Hepatocyte (in vitro differentiated cells): Measurements from ENCODE around the gene TAB3. TPM values are rescaled to one million over a fixed set of nuclear protein-coding genes. Genes with fewer than 3 reads are reported as not detected.

Experiments used
- DNase-seq: peaks from one replicate; pipeline ENCODE4 v3.0.0-alpha.2; 2016; ENCODE audit warnings: low spot score
- H2AFZ ChIP-seq: fragments of 200-600 bp; sonication (generic); 2 replicates; pipeline ENCODE4 v1.6.0; 2016; ENCODE audit warnings: antibody characterized with exemption, mild to moderate bottlenecking
- H3K27ac ChIP-seq: fragments of 200-600 bp; sonication (generic); 2 replicates; pipeline ENCODE4 v1.5.1; 2016; ENCODE audit warnings: mild to moderate bottlenecking
- H3K27me3 ChIP-seq: fragments of 200-600 bp; sonication (generic); 2 replicates; pipeline ENCODE4 v1.6.1; 2016
- H3K36me3 ChIP-seq: fragments of 200-600 bp; sonication (generic); replicated peaks from 2 replicates; pipeline ENCODE4 v1.5.1; 2016; ENCODE audit warnings: low read depth; ENCODE audit not compliant: insufficient read depth
- H3K4me1 ChIP-seq: fragments of 200-600 bp; sonication (generic); 2 replicates; pipeline ENCODE4 v1.5.1; 2016; ENCODE audit warnings: mild to moderate bottlenecking, moderate library complexity; ENCODE audit not compliant: insufficient read depth
- H3K4me2 ChIP-seq: fragments of 200-600 bp; sonication (generic); 2 replicates; pipeline ENCODE4 v1.6.0; 2016
- H3K4me3 ChIP-seq: fragments of 200-600 bp; sonication (generic); 2 replicates; pipeline ENCODE4 v1.5.1; 2016; ENCODE audit warnings: mild to moderate bottlenecking
- H3K79me2 ChIP-seq: fragments of 200-600 bp; sonication (generic); 2 replicates; pipeline ENCODE4 v1.6.0; 2017; ENCODE audit warnings: mild to moderate bottlenecking
- H3K9me2 ChIP-seq: fragments of 200-600 bp; sonication (generic); replicated peaks from 2 replicates; pipeline ENCODE4 v1.6.0; 2017; ENCODE audit warnings: mild to moderate bottlenecking; ENCODE audit not compliant: insufficient read depth
- H3K9me3 ChIP-seq: fragments of 200-600 bp; sonication (generic); 2 replicates; pipeline ENCODE4 v1.5.1; 2016; ENCODE audit warnings: low read depth, mild to moderate bottlenecking
- H4K20me1 ChIP-seq: fragments of 200-600 bp; sonication (generic); 2 replicates; pipeline ENCODE4 v1.6.0; 2016; ENCODE audit warnings: mild to moderate bottlenecking; ENCODE audit not compliant: insufficient read depth, poor library complexity, severe bottlenecking
- EZH2 ChIP-seq: fragments of 200-600 bp; sonication (generic); IDR thresholded peaks from 2 replicates; pipeline ENCODE4 v1.6.1; 2016; ENCODE audit warnings: antibody characterized with exemption, mild to moderate bottlenecking, borderline replicate concordance
- EZH2phosphoT487 ChIP-seq: fragments of 200-600 bp; sonication (generic); IDR thresholded peaks from one replicate; pipeline ENCODE4 v1.6.1; 2018; ENCODE audit warnings: antibody characterized with exemption, mild to moderate bottlenecking, low read depth, moderate library complexity; ENCODE audit not compliant: unreplicated experiment, severe bottlenecking
- WGBS: methylation state at CpG from one replicate; pipeline ENCODE4 v1.1.6; 2016; ENCODE audit warnings: low lambda C conversion rate; ENCODE audit errors: missing lambda C conversion rate; 5-methylcytosine and 5-hydroxymethylcytosine counted together
- polyA plus RNA-seq: library from polyadenylated mRNA; unstranded; fragments of >200 nt; fragmentation: Nextera tagmentation; extraction: Ambion mirVana; gene quantifications from 2 replicates; pipeline ENCODE4 v1.2.1, GENCODE V29; 2016
- total RNA-seq: library from RNA; depleted of rRNA; stranded (reverse); fragments of >200 nt; gene quantifications from 2 replicates; pipeline ENCODE4 v1.2.3, GENCODE V29; 2014
- TF ChIP-seq, protein P1 (sequence below): fragments of 200-600 bp; sonication (generic); IDR thresholded peaks from 2 replicates; pipeline ENCODE4 v1.5.1; 2016; ENCODE audit warnings: antibody characterized with exemption, mild to moderate bottlenecking; ENCODE audit not compliant: poor library complexity

Gene TAB3
- total and polyA plus RNA-seq, 2 experiments from 2014 or later = 18.9 to 79.1 TPM

DNA sequence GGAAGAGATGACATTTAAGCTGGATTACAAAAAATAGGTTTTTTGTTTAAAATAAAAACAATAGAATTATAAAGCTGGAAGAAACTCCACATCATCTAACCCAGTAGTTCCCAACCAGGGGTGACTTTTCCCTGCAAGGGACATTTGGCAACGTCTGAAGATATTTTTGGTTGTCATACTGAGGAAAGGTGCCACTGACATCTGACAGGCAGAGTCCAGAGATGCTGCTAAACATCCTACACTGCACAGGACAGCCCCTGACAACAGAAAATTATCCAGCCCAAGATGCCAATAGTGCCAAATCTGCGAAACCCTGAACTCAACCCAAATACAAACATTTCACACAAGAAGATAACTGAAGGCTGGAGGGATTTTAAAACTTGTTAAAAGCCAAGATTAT, 18.5 kb downstream of the TAB3 start:
- Histone ChIP-seq H3K4me2 (no peak overlapping the region), H3K4me3 (no peak overlapping the region), H3K9me3 (no peaks in the 10 kb centered on the region), H2AFZ (no peak overlapping the region), H4K20me1 (peaks cover 4% of the 10 kb centered on the region), H3K36me3 (no peaks in the 10 kb centered on the region), H3K27me3 (no peaks in the 10 kb centered on the region), H3K9me2 (no peaks in the 10 kb centered on the region), H3K4me1 (no peaks in the 10 kb centered on the region), H3K27ac (no peak overlapping the region), H3K79me2 (peaks cover 40% of the 10 kb centered on the region)
- 49% methylated on average over 2 of the region's 2 CpGs for WGBS
- DNase-seq = no peak
- TF ChIP-seq EZH2 = no peak
- TF ChIP-seq EZH2phosphoT487 = no peak
- TF ChIP-seq, protein P1, sequence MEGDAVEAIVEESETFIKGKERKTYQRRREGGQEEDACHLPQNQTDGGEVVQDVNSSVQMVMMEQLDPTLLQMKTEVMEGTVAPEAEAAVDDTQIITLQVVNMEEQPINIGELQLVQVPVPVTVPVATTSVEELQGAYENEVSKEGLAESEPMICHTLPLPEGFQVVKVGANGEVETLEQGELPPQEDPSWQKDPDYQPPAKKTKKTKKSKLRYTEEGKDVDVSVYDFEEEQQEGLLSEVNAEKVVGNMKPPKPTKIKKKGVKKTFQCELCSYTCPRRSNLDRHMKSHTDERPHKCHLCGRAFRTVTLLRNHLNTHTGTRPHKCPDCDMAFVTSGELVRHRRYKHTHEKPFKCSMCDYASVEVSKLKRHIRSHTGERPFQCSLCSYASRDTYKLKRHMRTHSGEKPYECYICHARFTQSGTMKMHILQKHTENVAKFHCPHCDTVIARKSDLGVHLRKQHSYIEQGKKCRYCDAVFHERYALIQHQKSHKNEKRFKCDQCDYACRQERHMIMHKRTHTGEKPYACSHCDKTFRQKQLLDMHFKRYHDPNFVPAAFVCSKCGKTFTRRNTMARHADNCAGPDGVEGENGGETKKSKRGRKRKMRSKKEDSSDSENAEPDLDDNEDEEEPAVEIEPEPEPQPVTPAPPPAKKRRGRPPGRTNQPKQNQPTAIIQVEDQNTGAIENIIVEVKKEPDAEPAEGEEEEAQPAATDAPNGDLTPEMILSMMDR = no peak

DNA sequence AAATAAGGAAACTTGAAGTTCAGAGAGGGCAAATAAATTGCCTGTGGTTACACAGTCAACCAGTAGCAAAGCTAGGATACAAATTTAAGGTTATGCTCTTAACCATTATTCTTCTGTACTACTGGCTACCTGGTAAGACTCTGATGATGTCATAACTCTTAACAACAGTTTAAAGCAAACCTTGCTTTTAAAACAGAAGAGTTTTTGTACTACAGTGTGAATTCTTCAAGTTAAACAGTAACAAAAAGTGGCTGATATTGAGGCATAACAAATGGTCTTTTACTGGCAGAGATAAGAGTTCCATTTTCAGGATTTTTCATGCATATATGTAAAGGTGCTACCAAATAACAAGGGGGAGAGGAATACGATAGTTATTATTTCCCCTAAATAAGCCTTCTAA, 23.4 kb downstream of the TAB3 start:
- Histone ChIP-seq H4K20me1 (no peaks in the 10 kb centered on the region), H3K4me1 (no peaks in the 10 kb centered on the region), H3K79me2 (no peaks in the 10 kb centered on the region), H2AFZ (no peak overlapping the region), H3K36me3 (no peaks in the 10 kb centered on the region), H3K27ac (peak overlapping the region; percentile 43), H3K4me3 (no peak overlapping the region), H3K27me3 (no peaks in the 10 kb centered on the region), H3K4me2 (no peak overlapping the region), H3K9me2 (no peaks in the 10 kb centered on the region), H3K9me3 (no peaks in the 10 kb centered on the region)
- no peak for DNase-seq
- WGBS = 69% methylated on average over 1 of the region's 1 CpG
- TF ChIP-seq EZH2phosphoT487 = no peak
- TF ChIP-seq, protein P1 = no peak
- no peak for TF ChIP-seq EZH2

DNA sequence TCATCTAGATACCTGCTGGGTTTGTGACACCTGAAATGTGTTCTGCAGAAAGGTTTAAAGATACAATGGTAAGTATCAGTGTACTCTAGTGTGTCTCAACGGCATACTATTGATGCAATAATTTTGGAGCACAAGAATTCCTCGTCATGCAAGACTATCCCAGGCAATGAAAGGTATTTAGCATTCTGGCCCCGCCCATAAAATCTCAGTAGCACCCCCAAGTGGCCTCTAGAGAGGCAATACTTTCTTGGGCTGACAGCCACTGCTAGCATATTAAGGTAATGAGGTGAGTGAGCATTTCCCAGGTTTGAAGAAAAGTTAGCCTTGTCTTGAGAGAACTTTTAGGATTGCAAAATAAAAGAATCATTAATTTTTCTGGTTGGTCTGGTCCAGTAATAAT, 24.0 kb downstream of the TAB3 start:
- Histone ChIP-seq H3K9me3 (no peaks in the 10 kb centered on the region), H3K27me3 (no peaks in the 10 kb centered on the region), H3K4me1 (no peaks in the 10 kb centered on the region), H2AFZ (no peak overlapping the region), H3K4me2 (no peak overlapping the region), H3K9me2 (no peaks in the 10 kb centered on the region), H3K79me2 (no peaks in the 10 kb centered on the region), H3K36me3 (no peaks in the 10 kb centered on the region), H3K27ac (no peak overlapping the region), H3K4me3 (no peak overlapping the region), H4K20me1 (no peaks in the 10 kb centered on the region)
- TF ChIP-seq EZH2 = no peak
- TF ChIP-seq, protein P1 = peak; percentile 20
- DNase-seq = peak; percentile 11
- WGBS = 57% methylated on average over 3 of the region's 3 CpGs

DNA sequence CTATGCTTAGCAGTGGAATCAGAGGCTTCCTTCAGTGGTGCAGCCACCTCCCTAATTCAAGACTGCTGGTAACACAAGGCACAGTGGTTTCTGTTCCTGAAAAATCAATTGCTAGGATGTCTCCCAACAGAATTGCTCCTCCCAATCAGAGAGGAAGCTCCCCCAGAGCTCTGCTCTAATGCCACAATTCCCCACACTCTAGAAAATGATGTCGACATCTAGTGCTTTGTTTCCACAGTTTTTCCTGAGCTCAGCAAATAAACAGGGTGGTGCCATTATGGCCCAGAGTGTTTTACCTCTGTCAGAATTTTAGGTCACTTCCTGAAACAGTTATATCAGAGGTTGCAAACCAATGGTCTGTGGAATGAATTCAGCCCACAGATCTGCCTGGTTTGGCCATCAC, 24.7 kb downstream of the TAB3 start:
- Histone ChIP-seq H3K9me3 (no peaks in the 10 kb centered on the region), H4K20me1 (no peaks in the 10 kb centered on the region), H3K79me2 (no peaks in the 10 kb centered on the region), H3K36me3 (no peaks in the 10 kb centered on the region), H3K9me2 (no peaks in the 10 kb centered on the region), H3K27ac (no peak overlapping the region), H3K4me2 (no peak overlapping the region), H3K4me3 (no peak overlapping the region), H3K4me1 (no peaks in the 10 kb centered on the region), H3K27me3 (no peaks in the 10 kb centered on the region), H2AFZ (no peak overlapping the region)
- no peak for TF ChIP-seq EZH2phosphoT487
- 87% methylated on average over 1 of the region's 1 CpG for WGBS
- DNase-seq = no peak
